GM18873 (cell line): Measurements from ENCODE around the gene SPRED3.
A peak's percentile ranks its signal among the peaks of the same experiment; 100 is the strongest.
"Not testable (repeated sequence)": the region's sequence is repeated elsewhere in the genome, so short reads cannot be mapped to it uniquely, and the experiment has no call there.

Experiments
- ATAC-seq: cut with Tn5 transposase; IDR thresholded peaks from one replicate; pipeline ENCODE4 v1.9.1; 2021; ENCODE audit warnings: mild to moderate bottlenecking, moderate library complexity, moderate number of reproducible peaks; ENCODE audit not compliant: unreplicated experiment, low FRiP score

Gene SPRED3

DNA sequence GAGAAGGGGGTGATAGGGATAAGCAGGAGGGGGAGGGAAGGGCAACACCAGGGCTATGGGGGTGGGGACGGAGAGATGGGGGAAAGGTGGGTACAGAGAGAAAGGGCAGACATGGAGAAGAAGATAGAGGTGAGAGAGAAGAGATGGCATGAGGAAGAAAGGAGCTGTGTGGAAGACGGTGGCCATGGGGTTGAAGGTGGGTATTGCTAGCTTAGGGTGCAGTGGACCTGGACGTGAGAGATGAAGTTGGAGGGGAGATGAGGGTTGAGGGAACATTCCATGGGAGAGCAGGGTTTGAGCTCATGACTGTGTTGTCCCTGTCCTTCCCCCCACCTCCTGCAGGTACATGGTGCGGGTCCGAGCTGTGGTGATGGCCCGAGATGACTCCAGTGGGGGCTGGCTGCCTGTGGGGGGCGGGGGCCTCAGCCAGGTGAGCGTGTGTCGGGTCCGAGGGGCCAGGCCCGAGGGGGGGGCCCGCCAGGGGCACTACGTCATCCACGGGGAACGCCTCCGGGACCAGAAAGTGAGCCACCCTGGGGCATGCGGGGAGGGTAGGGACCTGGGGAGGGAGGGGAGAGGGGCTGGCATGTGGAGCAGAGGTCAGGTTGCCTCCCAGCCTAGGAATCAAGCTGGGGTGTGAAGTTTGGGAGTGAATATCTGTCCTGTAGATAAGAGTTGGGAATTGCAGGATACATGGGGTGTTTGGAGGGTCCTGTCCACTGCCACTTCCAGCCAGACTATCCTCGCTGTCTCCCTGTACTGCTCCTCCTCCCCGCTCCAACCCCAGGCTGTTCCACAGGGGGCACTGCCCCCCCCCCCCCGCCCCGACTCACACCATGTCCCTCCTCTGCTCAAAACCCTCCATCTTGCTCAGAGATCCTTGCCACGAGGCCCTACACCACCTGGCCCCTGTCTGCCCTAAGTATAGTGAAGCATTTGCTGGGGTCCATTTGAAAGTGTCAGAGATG is 1.7 kb downstream of the SPRED3 start:
- no peak for ATAC-seq

DNA sequence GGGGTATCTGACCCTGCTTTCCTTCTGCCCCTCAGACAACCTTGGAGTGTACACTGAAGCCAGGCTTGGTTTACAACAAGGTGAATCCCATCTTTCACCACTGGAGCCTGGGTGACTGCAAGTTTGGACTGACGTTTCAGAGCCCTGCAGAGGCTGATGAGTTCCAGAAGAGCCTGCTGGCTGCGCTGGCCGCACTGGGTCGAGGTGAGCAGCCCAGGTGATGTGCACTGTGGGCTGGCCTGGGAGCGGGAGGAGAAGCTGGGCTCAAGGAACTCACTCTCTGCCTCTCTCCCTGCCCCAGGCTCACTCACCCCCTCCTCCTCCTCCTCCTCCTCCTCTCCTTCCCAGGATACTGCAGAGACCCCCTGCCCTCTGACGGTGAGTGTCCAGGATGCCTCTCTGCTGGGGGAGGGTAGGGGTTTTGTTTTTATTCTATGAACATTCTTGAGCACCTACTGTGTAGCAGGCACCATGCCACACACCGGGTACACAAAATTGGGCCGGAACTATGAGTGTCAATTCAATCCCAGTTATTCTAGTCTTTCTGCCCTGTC is 3.5 kb downstream of the SPRED3 start:
- no peak for ATAC-seq

DNA sequence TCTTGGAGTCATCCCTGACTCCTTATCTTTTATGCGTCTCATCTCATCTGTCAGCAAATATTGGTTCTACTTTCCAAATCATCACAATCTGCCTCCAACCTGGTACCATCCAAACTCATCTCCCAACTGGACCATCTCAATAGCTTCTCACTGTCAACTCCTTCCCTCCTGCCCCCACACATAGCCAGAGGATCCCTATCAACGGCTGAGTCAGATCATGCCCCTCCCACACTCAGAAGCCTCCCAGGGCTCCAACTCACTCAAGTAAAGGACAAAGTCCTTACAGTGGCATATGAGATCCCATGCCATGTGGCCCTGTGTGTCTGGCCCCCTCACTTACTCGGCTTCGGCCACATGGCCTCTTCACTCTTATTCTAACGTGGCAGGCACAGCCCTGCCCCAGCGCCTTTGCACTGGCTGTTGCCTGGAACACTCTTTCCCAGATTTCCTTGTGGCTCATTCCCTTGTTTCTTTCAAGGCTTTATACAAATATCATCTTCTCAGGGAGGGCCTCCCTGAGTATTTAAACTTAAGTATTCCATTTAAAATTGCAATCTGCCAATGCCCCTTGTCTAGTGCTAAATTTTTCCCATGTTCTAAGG is 4.3 kb downstream of the SPRED3 start:
- ATAC-seq = no peak

DNA sequence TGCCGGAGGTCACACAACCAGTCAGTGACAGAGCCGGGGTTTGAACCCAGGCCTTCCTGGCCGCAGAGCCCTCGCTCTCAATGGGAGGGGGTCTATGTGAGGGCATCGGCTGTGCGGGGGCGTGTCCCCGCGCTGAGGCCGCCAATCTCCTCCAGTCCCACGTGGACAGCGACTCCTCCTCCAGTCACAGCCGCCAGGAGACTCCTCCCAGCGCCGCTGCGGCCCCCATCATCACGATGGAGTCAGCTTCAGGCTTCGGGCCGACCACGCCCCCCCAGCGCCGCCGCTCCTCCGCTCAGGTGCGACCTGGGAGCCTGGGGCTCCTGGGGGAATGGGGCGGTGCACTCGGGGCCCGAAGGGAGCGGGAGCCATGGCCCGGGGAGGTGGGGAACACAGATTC is 6.0 kb downstream of the SPRED3 start:
- ATAC-seq = no peak

DNA sequence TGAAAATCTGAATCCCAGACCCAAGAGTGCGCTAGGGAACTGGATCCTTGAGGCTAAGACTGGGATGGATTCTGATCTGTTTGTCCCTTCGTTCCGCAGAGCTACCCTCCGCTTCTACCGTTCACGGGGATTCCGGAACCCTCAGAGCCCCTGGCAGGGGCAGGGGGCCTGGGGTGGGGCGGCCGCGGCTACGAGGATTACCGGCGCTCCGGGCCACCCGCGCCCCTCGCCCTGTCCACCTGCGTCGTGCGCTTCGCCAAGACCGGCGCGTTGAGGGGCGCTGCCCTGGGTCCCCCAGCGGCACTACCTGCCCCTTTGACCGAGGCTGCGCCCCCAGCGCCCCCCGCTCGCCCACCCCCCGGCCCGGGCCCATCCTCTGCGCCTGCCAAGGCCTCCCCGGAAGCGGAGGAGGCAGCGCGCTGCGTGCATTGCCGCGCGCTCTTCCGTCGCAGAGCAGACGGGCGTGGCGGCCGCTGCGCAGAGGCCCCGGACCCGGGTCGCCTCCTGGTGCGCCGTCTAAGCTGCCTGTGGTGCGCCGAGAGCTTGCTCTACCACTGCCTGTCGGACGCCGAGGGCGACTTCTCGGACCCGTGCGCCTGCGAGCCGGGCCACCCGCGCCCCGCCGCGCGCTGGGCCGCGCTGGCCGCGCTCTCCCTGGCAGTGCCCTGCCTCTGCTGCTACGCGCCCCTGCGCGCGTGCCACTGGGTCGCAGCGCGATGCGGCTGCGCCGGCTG is 7.1 kb downstream of the SPRED3 start:
- no peak for ATAC-seq

DNA sequence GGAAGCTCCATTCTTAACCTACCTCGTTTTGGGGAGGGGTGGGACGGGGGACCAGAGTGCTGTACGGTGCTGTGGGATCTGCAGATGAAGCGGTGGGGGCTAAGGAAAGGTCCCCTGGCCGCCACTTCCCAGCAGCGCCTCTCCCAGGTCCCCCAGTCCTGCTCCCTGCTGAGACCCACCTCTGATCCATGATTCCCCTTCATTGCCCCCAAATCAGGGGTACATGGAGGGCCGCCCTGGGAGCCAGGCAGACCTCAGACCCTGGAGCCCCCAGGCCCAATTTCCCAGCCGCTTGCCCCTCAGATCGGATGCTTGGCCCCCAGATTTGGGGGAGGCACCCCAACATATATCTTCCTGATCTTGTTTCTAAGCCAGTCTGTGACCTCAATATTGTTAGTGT is 10.6 kb downstream of the SPRED3 start:
- ATAC-seq = no peak

DNA sequence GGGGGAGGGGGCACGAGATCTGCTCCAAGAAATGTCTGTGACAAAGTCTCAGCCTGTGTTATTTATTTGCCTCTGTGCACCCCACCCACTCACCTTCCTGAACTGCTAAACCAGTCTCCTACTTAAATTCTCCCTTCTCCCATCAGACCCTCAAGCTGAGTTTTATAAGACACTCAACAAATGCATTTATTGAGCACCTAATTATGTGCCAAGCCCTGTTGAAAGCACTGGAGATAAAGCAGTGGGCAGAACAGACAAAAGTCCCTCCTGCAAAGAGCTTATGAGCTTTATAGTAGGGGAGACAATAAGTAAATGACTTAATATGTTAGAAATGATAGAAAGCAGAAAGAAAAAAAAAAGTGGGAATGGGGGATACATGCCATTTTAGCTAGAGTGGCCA is 11.0 kb downstream of the SPRED3 start:
- ATAC-seq = no peak

DNA sequence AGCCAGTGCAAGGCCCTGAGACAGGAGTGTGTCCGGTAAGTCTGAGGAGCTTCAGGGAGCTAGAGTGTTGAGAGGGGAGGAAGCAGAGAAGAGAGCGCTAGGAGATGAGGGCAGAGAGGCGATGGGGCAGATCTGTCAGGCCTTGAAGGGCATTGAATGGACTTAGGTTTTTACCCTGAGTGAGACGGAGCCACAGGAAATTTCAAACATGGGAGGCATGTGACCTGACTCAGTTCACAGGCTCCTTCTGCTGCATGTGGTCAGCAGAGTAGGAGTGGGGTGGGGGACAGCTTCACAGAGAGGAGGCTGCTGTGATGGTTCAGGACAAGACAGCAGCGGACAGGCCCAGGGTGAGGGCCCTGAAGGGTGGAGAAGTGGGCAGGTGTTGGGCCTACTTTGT is 11.9 kb downstream of the SPRED3 start:
- ATAC-seq = no peak

DNA sequence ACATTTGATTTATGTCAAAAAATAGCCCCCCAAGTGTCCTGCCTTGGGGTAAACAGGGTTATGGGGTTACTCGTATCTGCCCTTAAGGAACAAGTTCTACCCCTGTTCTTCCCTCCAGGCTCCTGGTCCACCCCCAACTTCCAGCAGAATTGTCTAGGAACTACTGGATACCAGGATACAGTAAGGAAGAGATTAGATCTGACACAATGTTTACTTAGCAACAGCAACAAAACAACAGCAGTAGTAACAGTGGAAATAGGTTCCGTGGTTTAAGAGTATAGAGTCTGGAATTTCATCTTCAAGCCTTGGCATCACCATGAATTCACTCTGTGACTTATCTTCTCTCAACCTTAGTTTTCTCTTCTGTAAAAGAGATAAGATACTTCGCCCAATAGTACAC is 12.7 kb downstream of the SPRED3 start:
- ATAC-seq = no peak

DNA sequence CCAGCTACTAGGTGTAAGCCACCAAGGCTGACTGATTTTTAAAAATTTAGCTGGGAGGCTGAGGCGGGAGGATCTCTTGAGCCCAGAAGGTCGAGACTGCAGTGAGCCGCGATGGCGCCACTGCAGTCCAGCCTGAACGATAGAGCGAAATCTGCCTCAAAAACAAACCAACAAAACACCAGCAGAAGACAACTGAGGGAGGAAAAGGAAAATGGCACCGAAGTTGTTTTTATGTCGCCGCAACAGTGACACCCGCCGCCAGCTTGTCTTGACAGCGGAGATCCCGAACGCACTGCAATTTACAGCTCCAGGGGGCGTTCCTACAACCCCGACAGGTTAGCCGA is 14.1 kb downstream of the SPRED3 start:
- ATAC-seq = no peak

DNA sequence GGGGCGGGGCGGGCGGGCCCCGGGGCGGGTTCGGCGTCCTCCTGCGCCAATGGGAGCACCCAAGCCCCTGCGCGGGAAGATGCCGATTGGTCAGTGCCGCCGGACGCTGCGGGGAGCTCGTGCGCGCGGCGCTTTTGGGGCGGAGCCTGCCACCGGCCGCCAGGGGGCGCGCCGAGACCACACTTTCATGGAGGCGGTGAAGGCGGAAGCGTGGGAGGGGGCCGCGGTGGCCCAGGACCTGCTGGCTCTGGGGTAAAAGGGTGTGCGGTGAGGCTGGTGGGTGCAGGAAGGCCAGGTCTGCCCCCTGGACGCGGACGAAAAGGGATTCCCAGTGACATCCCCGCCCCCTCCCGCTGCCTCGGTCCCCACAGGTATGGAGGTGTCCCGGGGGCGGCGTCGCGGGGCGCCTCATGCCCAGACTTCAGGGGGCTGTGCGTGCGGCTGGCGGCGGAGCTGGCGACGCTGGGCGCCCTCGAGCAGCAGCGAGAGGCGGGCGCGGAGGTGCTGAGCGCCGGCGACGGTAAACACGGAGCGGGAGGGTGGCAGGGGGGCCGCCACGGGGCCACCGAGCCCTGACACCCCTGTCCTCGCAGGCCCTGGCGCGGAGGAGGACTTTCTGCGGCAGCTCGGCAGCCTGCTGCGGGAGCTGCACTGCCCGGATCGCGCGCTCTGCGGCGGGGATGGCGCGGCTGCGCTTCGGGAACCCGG is 14.6 kb downstream of the SPRED3 start, which contains the start of gene FAM98C:
Gene FAM98C, plus strand, starts transcription at position 127 of the 708 bp plus-strand sequence. Its CDS starts 61 bp downstream, at position 188.
- ATAC-seq = peak; percentile 85

DNA sequence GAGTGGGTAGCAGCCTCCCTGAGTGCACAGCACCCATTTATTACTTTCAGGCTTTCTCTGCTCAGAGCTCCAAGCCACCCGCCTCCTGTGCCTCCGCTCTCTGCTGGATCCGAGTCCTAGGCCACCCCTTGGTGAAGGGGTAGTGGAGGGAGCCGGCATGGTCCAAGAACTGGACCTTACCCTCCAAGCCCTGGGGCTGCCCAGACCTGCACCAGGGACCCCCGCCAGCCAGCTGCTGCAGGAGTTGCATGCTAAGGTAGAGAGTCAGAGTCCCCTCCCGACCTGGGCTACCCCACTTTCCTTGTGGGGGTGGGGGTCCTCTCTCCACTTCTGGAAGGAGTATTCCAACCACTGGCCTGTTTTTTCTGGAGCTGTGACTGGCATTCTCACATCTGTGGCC is 16.4 kb downstream of the SPRED3 start:
- ATAC-seq = no peak

DNA sequence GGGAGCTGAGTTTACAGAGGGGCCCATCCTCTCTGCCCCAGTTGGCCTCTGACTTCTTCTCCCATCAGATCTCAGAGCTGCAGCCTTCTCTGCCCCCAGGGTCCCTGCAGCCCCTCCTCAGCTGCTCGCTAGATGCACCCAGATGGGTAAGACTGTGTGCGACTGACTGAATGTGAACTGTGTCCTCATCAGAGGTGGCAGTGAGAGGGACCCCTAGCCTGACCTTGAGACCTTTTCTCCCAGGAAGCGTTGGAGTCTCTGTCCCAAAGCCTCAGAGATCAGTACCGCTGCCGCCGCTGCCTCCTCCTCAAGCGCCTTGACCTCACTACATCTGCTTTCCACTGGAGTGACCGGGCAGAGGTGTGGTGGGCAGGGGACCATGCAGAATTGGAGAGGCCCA is 16.8 kb downstream of the SPRED3 start:
- ATAC-seq = no peak

DNA sequence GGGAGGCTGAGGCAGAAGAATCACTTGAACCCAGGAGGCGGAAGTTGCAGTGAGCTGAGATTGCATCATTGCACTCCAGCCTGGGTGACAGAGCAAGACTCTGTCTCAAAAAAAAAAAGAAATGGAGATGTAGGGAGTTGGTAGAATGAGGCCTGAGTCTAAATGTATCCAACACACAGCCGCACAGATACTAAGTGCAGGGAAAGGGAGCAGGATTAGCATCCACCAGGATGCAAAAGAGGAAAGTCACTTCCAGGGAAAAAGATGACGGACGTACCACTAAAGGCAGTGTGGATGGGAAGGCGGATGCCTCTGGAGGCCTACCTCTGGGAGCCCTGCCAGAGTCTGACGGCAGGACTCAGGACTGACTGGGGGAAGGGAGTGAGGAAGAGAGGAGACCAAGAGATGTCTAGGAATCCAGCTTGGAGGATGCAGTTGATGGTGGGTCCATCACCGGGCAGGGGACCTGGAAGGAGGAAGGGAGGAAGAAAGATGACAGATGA is 21.2 kb downstream of the SPRED3 start:
- no peak for ATAC-seq

DNA sequence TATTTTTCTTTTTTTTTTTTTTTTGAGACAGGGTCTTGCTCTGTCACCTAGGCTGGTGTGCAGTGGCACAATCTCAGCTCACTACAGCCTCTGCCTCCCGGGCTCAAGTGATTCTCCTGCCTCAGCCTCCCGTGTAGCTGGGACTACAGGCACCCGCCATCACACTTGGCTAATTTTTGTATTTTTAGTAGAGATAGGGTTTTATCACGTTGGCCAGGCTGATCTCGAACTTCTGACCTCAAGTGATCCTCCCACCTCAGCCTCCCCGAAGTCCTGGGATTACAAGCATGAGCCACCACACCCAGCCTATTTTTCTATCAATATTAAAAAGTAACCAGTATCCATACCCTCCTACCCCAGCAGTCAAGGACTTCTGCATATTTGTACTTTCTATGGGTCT is 21.9 kb downstream of the SPRED3 start:
- not testable (repeated sequence) for ATAC-seq

DNA sequence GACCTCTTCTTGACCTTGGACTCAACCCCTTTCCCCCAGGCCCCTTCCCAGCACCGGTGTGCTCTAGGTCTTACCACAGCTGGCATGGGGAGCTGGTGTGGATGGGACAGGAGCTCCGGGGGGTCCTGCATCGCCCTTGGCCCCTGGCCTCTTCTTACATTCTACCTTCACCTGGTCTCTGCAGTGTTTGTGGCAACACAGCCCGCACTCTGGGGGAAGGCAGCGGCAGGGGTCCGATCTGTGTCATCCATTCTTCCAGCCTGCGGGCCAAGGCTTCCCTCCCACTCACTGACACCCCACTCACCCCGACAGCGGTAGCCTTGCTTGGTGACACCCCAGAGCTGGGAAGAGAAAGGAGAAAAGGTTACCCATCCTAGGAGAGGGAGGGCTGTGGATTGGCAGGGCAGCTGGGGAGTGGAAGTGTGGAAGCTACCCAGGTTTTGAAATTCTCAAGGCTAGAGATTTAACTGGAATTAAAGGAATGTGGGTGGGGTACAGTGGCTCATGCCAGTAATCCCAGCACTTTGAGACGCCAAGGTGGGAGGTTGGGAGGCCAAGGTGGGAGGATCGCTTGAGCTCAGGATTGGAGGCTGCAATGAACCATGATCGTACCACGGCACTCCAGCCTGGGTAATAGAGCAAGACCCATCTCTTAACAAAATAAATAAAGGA is 22.7 kb downstream of the SPRED3 start:
- ATAC-seq = no peak

DNA sequence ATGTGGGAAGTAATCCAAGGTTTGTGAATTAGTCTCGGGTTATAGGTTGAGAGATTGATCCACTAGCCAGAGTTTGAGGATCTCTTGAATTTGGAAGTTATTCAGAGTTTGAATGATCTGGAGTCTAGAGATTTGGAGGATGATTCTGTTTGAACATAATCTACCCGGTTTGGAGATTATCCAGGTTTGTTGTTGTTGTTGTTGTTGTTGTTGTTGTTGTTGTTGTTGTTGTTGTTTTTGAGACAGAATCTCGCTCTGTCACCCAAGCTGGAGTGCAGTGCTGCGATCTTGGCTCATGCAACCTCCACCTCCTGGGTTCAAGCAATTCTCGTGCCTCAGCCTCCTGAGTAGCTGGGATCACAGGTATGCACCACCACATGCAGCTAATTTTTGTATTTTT is 23.4 kb downstream of the SPRED3 start:
- not testable (repeated sequence) for ATAC-seq

DNA sequence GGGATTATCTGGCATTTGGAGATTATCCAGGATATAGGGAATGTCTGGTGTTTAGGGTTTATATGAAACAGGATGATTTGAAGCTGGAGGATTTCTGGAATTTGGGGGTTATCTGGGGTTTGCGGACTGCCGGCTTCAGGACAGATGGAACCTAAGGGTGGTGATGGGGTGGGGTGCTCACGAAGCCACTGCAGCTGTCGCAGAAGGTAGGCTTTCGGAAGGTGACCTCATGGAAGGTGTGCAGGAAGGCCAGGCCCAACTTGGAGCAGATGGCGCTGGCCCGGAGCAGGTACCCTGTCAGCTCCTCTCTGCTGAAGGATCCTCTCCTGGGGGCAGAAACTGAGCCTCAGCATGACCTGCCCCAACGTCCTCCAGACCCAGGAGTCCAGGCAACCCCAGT is 24.0 kb downstream of the SPRED3 start:
- ATAC-seq = no peak

DNA sequence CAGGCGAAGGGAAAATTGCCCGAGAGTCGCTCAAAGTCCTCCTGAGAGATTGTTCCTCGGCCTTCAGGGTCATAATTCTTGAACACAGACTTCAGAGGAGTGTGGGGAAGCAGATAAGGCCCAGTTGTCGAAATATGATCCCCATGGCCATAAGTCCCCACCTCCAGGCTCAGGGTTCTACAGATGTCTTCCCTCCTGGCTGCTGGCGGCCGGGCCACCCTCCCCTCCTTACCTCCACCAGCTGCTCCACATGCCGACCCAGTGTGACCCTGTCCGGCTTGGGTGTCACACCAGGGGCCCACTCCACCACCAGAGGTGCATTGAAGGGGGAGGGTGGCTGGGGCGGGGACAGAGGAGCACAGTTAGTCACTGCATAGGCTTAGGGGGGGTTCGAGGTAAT is 24.5 kb downstream of the SPRED3 start:
- no peak for ATAC-seq

DNA sequence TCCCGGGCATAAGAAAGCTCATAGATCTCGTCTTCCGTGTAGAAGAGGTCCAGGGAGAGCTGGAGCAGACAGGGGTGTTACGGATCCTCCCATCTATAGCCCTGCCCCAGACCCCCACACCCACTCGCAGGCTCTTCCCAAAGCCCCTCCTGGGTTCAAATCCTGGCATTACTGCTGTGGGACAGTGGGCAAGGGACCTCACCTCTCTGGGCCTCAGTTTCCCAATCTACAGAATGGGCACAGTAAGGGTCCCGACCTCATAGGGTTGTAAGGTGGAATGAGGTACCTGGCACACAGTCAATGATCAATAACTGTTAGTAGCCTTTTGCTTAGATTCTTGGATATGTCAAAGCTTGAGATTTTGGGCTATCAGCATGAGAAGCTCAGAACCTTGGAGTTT is 24.9 kb downstream of the SPRED3 start:
- no peak for ATAC-seq
